K562 (cell line): Measurements from ENCODE around the gene HNRNPA3.

Source experiments
- CBFB ChIP-seq: sonication (generic); formaldehyde crosslinking; IDR thresholded peaks from 2 replicates; pipeline ENCODE4 v1.4.0; 2020; ENCODE audit warnings: mild to moderate bottlenecking, missing genetic modification reagents
- ELF4 ChIP-seq: fragments of 450-650 bp; formaldehyde crosslinking; IDR thresholded peaks from 2 replicates; pipeline ENCODE4 v1.4.0; 2022; ENCODE audit warnings: missing genetic modification characterization
- JUN ChIP-seq, 2 experiments: sonication (generic) in 1 of 2; formaldehyde crosslinking in 1 of 2; IDR thresholded peaks; 2 replicates each; pipeline versions ENCODE4 v1.6.1 to v1.8.0; 2012 to 2022; ENCODE audit warnings: borderline replicate concordance in 2 of 2, mild to moderate bottlenecking in 2 of 2, improper control_type of control experiment in 1 of 2, low read depth in 1 of 2, low read length in 1 of 2, missing genetic modification reagents in 1 of 2
- KDM1A ChIP-seq, 2 experiments: fragments of 450-650 bp; IDR thresholded peaks; 2 replicates each; pipeline ENCODE4 v1.6.1; 2016; ENCODE audit warnings: mild to moderate bottlenecking in 2 of 2
- KLF13 ChIP-seq: fragments of 450-650 bp; IDR thresholded peaks from 2 replicates; pipeline ENCODE4 v1.6.1; 2016; ENCODE audit warnings: missing genetic modification characterization, low read depth, mild to moderate bottlenecking, missing compliant biosample characterization, moderate library complexity, borderline replicate concordance
- MTA3 ChIP-seq: fragments of 450-650 bp; formaldehyde crosslinking; IDR thresholded peaks from 2 replicates; pipeline ENCODE4 v1.6.1; 2017; ENCODE audit warnings: mild to moderate bottlenecking, borderline replicate concordance
- POLR2A ChIP-seq: fragments of 450-650 bp; conservative IDR thresholded peaks from 2 replicates; pipeline ENCODE4 v1.6.1; 2016
- TRIM25 ChIP-seq: fragments of 450-650 bp; IDR thresholded peaks from 2 replicates; pipeline ENCODE4 v1.7.0; 2016; ENCODE audit warnings: borderline replicate concordance
- ZNF274 ChIP-seq: IDR thresholded peaks from 2 replicates; pipeline ENCODE4 v1.6.1; 2011; ENCODE audit warnings: low read depth, mild to moderate bottlenecking, low read length, moderate library complexity, borderline replicate concordance
- TF ChIP-seq, protein P1 (sequence below), 3 experiments: IDR thresholded peaks in 2 of 3; conservative IDR thresholded peaks in 1 of 3; 2 replicates each; pipeline ENCODE4 v1.5.1; 2011 to 2012; ENCODE audit warnings: low read length in 3 of 3, mild to moderate bottlenecking in 3 of 3, control low read depth in 2 of 3, improper control_type of control experiment in 1 of 3, inconsistent platforms in 1 of 3, low read depth in 1 of 3, mixed read lengths in 1 of 3, moderate library complexity in 1 of 3; ENCODE audit not compliant: insufficient read depth in 2 of 3
- TF ChIP-seq, protein P2 (sequence below): IDR thresholded peaks from 2 replicates; pipeline ENCODE4 v1.6.1; 2012; ENCODE audit warnings: low read depth, low read length, improper control_type of control experiment, borderline replicate concordance
- TF ChIP-seq, protein P3 (sequence below): fragments of 250-450 bp; sonication (Bioruptor Pico); IDR thresholded peaks from 2 replicates; pipeline ENCODE4 v1.8.0; 2022; ENCODE audit warnings: inconsistent platforms
- TF ChIP-seq, protein P4 (sequence below): fragments of 250-450 bp; sonication (Bioruptor Pico); IDR thresholded peaks from 2 replicates; pipeline ENCODE4 v1.4.0; 2020; ENCODE audit warnings: mild to moderate bottlenecking, moderate library complexity

GRCh38 chr2:177174486-177174885 is 38.1 kb upstream of the HNRNPA3 start:
- TF ChIP-seq, protein P1, sequence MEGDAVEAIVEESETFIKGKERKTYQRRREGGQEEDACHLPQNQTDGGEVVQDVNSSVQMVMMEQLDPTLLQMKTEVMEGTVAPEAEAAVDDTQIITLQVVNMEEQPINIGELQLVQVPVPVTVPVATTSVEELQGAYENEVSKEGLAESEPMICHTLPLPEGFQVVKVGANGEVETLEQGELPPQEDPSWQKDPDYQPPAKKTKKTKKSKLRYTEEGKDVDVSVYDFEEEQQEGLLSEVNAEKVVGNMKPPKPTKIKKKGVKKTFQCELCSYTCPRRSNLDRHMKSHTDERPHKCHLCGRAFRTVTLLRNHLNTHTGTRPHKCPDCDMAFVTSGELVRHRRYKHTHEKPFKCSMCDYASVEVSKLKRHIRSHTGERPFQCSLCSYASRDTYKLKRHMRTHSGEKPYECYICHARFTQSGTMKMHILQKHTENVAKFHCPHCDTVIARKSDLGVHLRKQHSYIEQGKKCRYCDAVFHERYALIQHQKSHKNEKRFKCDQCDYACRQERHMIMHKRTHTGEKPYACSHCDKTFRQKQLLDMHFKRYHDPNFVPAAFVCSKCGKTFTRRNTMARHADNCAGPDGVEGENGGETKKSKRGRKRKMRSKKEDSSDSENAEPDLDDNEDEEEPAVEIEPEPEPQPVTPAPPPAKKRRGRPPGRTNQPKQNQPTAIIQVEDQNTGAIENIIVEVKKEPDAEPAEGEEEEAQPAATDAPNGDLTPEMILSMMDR (IDR thresholded peaks at IDR 0.05 in 2 of 3, conservative IDR thresholded peaks at IDR 0.05 in 1 of 3; ENCODE audit: insufficient read depth in 2 of 3, low read depth in 1 of 3, low read length in 3 of 3), result no peak
- TF ChIP-seq ZNF274 (no peak), KLF13 (tag) (no peak), TRIM25 (no peak), MTA3 (no peak), CBFB (no peak), JUN (IDR thresholded peaks at IDR 0.05; ENCODE audit: borderline replicate concordance, low read depth, low read length) (no peak), JUN (CRISPR knock-in tag; IDR thresholded peaks at IDR 0.05; ENCODE audit: borderline replicate concordance) (no peak), ELF4 (CRISPR knock-in tag) (no peak), KDM1A (IDR thresholded peaks at IDR 0.05) (no peak), POLR2A (no peak)
- TF ChIP-seq, protein P2, sequence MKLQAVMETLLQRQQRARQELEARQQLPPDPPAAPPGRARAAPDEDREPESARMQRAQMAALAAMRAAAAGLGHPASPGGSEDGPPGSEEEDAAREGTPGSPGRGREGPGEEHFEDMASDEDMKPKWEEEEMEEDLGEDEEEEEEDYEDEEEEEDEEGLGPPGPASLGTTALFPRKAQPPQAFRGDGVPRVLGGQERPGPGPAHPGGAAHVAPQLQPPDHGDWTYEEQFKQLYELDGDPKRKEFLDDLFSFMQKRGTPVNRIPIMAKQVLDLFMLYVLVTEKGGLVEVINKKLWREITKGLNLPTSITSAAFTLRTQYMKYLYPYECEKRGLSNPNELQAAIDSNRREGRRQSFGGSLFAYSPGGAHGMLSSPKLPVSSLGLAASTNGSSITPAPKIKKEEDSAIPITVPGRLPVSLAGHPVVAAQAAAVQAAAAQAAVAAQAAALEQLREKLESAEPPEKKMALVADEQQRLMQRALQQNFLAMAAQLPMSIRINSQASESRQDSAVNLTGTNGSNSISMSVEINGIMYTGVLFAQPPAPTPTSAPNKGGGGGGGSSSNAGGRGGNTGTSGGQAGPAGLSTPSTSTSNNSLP, result no peak
- TF ChIP-seq, protein P3, sequence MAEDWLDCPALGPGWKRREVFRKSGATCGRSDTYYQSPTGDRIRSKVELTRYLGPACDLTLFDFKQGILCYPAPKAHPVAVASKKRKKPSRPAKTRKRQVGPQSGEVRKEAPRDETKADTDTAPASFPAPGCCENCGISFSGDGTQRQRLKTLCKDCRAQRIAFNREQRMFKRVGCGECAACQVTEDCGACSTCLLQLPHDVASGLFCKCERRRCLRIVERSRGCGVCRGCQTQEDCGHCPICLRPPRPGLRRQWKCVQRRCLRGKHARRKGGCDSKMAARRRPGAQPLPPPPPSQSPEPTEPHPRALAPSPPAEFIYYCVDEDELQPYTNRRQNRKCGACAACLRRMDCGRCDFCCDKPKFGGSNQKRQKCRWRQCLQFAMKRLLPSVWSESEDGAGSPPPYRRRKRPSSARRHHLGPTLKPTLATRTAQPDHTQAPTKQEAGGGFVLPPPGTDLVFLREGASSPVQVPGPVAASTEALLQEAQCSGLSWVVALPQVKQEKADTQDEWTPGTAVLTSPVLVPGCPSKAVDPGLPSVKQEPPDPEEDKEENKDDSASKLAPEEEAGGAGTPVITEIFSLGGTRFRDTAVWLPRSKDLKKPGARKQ (CRISPR knock-in tag), result no peak
- TF ChIP-seq, protein P4, sequence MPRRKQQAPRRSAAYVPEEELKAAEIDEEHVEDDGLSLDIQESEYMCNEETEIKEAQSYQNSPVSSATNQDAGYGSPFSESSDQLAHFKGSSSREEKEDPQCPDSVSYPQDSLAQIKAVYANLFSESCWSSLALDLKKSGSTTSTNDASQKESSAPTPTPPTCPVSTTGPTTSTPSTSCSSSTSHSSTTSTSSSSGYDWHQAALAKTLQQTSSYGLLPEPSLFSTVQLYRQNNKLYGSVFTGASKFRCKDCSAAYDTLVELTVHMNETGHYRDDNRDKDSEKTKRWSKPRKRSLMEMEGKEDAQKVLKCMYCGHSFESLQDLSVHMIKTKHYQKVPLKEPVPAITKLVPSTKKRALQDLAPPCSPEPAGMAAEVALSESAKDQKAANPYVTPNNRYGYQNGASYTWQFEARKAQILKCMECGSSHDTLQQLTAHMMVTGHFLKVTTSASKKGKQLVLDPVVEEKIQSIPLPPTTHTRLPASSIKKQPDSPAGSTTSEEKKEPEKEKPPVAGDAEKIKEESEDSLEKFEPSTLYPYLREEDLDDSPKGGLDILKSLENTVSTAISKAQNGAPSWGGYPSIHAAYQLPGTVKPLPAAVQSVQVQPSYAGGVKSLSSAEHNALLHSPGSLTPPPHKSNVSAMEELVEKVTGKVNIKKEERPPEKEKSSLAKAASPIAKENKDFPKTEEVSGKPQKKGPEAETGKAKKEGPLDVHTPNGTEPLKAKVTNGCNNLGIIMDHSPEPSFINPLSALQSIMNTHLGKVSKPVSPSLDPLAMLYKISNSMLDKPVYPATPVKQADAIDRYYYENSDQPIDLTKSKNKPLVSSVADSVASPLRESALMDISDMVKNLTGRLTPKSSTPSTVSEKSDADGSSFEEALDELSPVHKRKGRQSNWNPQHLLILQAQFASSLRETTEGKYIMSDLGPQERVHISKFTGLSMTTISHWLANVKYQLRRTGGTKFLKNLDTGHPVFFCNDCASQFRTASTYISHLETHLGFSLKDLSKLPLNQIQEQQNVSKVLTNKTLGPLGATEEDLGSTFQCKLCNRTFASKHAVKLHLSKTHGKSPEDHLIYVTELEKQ (CRISPR knock-in tag), result no peak
